GM12801 (cell line): ENCODE measurements around the gene GFER.

ENCODE experiments used
- TF ChIP-seq, protein P1 (sequence below): IDR thresholded peaks from one replicate; pipeline ENCODE4 v1.5.1; 2011; ENCODE audit warnings: control low read depth; ENCODE audit not compliant: insufficient read length; ENCODE audit errors: extremely low read depth

The GFER gene

GRCh38 chr16:1989209-1990100 is 5.5 kb downstream of the GFER start, which contains the start of gene SYNGR3:
Gene SYNGR3 (plus strand): TSS chr16:1989970. CDS start chr16:1990103, 133 bp downstream.
- TF ChIP-seq, protein P1, sequence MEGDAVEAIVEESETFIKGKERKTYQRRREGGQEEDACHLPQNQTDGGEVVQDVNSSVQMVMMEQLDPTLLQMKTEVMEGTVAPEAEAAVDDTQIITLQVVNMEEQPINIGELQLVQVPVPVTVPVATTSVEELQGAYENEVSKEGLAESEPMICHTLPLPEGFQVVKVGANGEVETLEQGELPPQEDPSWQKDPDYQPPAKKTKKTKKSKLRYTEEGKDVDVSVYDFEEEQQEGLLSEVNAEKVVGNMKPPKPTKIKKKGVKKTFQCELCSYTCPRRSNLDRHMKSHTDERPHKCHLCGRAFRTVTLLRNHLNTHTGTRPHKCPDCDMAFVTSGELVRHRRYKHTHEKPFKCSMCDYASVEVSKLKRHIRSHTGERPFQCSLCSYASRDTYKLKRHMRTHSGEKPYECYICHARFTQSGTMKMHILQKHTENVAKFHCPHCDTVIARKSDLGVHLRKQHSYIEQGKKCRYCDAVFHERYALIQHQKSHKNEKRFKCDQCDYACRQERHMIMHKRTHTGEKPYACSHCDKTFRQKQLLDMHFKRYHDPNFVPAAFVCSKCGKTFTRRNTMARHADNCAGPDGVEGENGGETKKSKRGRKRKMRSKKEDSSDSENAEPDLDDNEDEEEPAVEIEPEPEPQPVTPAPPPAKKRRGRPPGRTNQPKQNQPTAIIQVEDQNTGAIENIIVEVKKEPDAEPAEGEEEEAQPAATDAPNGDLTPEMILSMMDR, result no peak

- TF ChIP-seq, protein P1, result no peak
These were observed 6.0 kb downstream of the GFER start for GRCh38 chr16:1990101-1990350.

DNA sequence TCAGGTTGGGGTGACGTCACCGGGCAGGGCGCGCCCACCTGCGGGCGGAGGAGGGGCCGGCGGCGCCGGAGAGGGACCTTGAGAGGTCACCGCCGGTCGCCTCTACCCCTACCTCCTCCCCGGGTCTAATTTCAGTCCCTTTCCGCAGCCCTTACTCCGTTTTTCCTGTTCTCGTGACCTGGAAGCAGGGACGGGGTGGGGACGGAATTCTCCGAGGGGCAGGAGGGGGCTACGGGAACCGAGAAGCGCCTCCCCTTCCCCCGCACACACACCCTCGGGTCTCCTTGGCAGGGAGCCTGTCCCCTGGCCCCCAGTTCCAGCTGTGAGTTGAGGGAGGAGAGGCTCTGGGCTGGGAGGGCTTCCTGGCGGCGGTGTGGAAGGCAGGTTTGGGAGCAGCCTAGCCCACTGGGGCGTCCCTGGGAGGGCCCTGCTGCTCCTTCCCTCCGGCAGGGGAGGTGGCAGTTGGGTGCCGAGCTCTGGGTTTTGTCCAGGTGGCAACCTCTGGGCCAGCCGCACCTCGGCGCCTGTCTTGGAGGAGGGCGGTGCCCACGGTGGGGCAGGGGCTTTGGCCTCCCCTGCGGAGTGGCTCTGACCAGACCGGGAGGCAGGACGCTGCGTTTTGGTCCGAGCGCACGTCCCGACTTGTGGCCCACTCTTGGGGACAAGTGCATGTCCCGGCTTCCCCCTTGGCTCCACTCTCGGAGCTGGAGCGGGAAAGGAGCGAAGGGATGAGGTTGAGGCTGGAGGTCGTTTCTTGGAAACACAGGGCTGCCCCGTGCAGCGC is 6.5 kb downstream of the GFER start:
- TF ChIP-seq, protein P1, result no peak

DNA sequence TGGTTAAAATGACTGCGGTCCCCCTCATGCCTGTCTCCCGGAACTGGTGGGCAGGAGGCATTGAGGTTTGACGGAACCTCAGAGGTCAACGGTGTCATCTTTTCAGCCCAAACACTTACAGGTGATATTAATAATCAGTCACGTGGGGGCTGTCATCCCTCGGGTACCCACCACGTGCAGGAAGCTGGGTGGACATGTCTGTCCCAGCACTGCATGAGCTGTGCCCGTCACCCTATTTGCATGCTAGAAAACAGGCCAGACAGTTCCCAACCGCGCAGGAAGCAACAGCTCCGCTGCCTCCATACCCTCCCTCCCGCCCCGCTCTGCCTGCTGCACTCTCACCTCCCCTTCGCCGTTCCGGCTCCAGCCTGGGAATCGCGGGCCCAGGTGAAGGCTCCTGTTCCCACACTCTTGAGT is 7.2 kb downstream of the GFER start:
- TF ChIP-seq, protein P1, result no peak

- TF ChIP-seq, protein P1, result no peak
These were observed 7.6 kb downstream of the GFER start for GRCh38 chr16:1991588-1991947.

GRCh38 chr16:1991948-1992703 is 8.1 kb downstream of the GFER start:
- TF ChIP-seq, protein P1, result no peak
